ENCODE data around the gene CALHM6. TPM values are rescaled to one million over a fixed set of nuclear protein-coding genes. Genes with fewer than 3 reads are reported as not detected.

The CALHM6 gene
- total and polyA plus RNA-seq, 9 of the 15 experiments (the other 6 are each of a cell fraction or from before 2014, with no cell fraction given), result 0.24 TPM; not detected in 8

DNA sequence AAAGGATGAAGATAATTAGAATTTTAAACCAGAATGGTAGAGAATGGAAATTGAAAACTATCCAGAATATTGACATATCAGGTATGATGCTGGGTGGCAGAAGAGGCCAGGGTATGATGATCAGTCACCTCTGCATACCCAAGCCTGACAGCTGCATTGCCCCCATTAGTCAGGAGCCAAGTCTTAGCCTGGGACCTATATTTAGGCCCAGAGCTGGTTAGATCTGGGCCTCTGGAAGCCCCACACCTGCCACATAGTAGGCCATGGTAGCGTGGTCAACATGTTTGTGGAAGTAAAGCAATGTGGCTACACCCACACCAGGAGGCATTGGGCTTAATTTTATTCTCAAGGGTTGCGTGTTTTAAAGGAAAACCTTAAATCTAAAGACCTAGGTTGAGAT is 32.1 kb upstream of the CALHM6 start:
- in situ Hi-C loops (cut with MboI), result no loop called here
- Histone ChIP-seq H3K27ac (ENCODE audit: extremely low read depth, low read depth, low read length) (no peak overlapping the region), H3K9ac (ENCODE audit: insufficient read depth in 1 of 2, low read depth in 2 of 2, low read length in 2 of 2) (no peak overlapping the region), H3K36me3 (ENCODE audit: control insufficient read depth, insufficient read depth, low read length) (no peaks in the 10 kb centered on the region), H3K4me2 (ENCODE audit: insufficient read depth, low read length) (no peak overlapping the region), H3K9me1 (ENCODE audit: control insufficient read depth, insufficient read depth, low read length) (no peaks in the 10 kb centered on the region), H3K79me2 (ENCODE audit: control insufficient read depth, insufficient read depth, low read length) (no peaks in the 10 kb centered on the region), H3K4me1 (replicated peaks in 1 of 2; ENCODE audit: control insufficient read depth in 2 of 2, insufficient read depth in 2 of 2, low read length in 2 of 2) (no peaks in the 10 kb centered on the region), H4K20me1 (replicated peaks; ENCODE audit: control insufficient read depth, insufficient read depth, low read length) (no peaks in the 10 kb centered on the region), H3K9me3 (replicated peaks; ENCODE audit: control insufficient read depth, insufficient read depth, low read depth, low read length) (no peaks in the 10 kb centered on the region), H3K27me3 (ENCODE audit: control insufficient read depth in 2 of 2, insufficient read depth in 2 of 2, low read length in 2 of 2) (peaks cover 0 to 3% of the 10 kb centered on the region in 2 experiments; a peak in 2 of 5 replicates), H3K4me3 (no peak overlapping the region), H2AFZ (ENCODE audit: low read depth, low read length) (no peak overlapping the region)
- POLR2A ChIA-PET, result no interaction called here
- 24% methylated on average over 2 of the region's 2 CpGs for WGBS (ENCODE audit: insufficient coverage, low coverage, missing lambda C conversion rate)
- TF ChIP-seq ZNF695 (CRISPR knock-in tag; IDR thresholded peaks at IDR 0.05) (no peak), KHSRP (IDR thresholded peaks at IDR 0.05) (no peak), ZNF12 (CRISPR knock-in tag; IDR thresholded peaks at IDR 0.05) (no peak), ZNF696 (CRISPR knock-in tag; conservative IDR thresholded peaks at IDR 0.05) (no peak), ZNF707 (CRISPR knock-in tag; conservative IDR thresholded peaks at IDR 0.05) (no peak), RFX5 (IDR thresholded peaks at IDR 0.05; ENCODE audit: low read depth, low read length) (no peak), CEBPB (tag; IDR thresholded peaks at IDR 0.05) (no peak), ILF3 (IDR thresholded peaks at IDR 0.05; ENCODE audit: borderline replicate concordance) (no peak), MYNN (IDR thresholded peaks at IDR 0.05) (no peak), MYNN (CRISPR knock-in tag; IDR thresholded peaks at IDR 0.05) (no peak), TSC22D4 (tag; IDR thresholded peaks at IDR 0.05) (no peak), TAF7 (tag; IDR thresholded peaks at IDR 0.05) (no peak), ZNF77 (CRISPR knock-in tag; IDR thresholded peaks at IDR 0.05) (no peak), SMARCE1 (IDR thresholded peaks at IDR 0.05) (no peak), SMARCA5 (IDR thresholded peaks at IDR 0.05) (no peak)
- intact Hi-C loops (cut with micrococcal nuclease), result no loop called here
- no TSS peak for BruUV-seq (replicated peaks)
- no peak for DNase-seq (ENCODE audit: extremely low read depth in 1 of 4, low spot score in 3 of 4)
- no peak for FAIRE-seq
- no peak for ATAC-seq
- CTCF ChIA-PET (ENCODE audit: low intra/inter-chr PET ratio), result no interaction called here
